WTC11 (cell line): ENCODE data around the gene VIM. TPM values are rescaled to one million over a fixed set of nuclear protein-coding genes. Genes with fewer than 3 reads are reported as not detected.

ENCODE experiments used
- ATAC-seq: fragments of 200-7000 bp; cut with Tn5 transposase; 2 replicates; pipeline ENCODE4 v1.10.0; 2021; ENCODE audit warnings: mild to moderate bottlenecking, moderate library complexity
- CTCF ChIA-PET: fragments of 300-600 bp; sonication (Branson Sonifier 250); formaldehyde crosslinking; loops from one replicate; lab custom pipeline; 2021; ENCODE audit warnings: antibody characterized with exemption; lab: Charles Lee
- POLR2A ChIA-PET: fragments of 350-600 bp; sonication (Branson Sonifier 250); formaldehyde crosslinking; loops from one replicate; lab custom pipeline; 2021; ENCODE audit warnings: antibody characterized with exemption; lab: Charles Lee
- DNase-seq: peaks from one replicate; pipeline ENCODE4 v3.0.0; 2021; ENCODE audit warnings: low spot score
- H3K27ac Mint-ChIP-seq: 2 replicates; pipeline ENCODE4 v1.8.0; 2021; ENCODE audit warnings: mixed read lengths
- H3K27me3 Mint-ChIP-seq: 2 replicates; pipeline ENCODE4 v1.8.0; 2021; ENCODE audit warnings: low read depth, mild to moderate bottlenecking, moderate library complexity, mixed read lengths
- H3K36me3 Mint-ChIP-seq: 2 replicates; pipeline ENCODE4 v1.8.0; 2021; ENCODE audit warnings: mixed read lengths
- H3K4me1 Mint-ChIP-seq: 2 replicates; pipeline ENCODE4 v1.8.0; 2022; ENCODE audit warnings: mixed read lengths
- H3K4me3 Mint-ChIP-seq: 2 replicates; pipeline ENCODE4 v1.8.0; 2021; ENCODE audit warnings: mild to moderate bottlenecking, moderate library complexity, mixed read lengths
- H3K9me3 Mint-ChIP-seq: 2 replicates; pipeline ENCODE4 v1.8.0; 2021; ENCODE audit warnings: mixed read lengths
- ATF1 ChIP-seq: sonication (generic); formaldehyde crosslinking; IDR thresholded peaks from 2 replicates; pipeline ENCODE4 v1.8.1; 2023; ENCODE audit warnings: mild to moderate bottlenecking, moderate library complexity, missing genetic modification reagents
- ETV6 ChIP-seq: sonication (generic); formaldehyde crosslinking; IDR thresholded peaks from 2 replicates; pipeline ENCODE4 v1.8.1; 2022; ENCODE audit warnings: mild to moderate bottlenecking, missing genetic modification reagents
- FOXK1 ChIP-seq: sonication (generic); formaldehyde crosslinking; IDR thresholded peaks from 2 replicates; pipeline ENCODE4 v1.8.0; 2022; ENCODE audit warnings: mild to moderate bottlenecking, moderate library complexity, missing genetic modification reagents
- FOXP1 ChIP-seq: sonication (generic); formaldehyde crosslinking; IDR thresholded peaks from 2 replicates; pipeline ENCODE4 v1.8.0; 2022; ENCODE audit warnings: missing genetic modification reagents, mild to moderate bottlenecking, moderate library complexity, borderline replicate concordance
- JAZF1 ChIP-seq: fragments of 250-450 bp; sonication (Bioruptor Pico); IDR thresholded peaks from 2 replicates; pipeline ENCODE4 v1.9.0; 2021; ENCODE audit warnings: moderate library complexity, mild to moderate bottlenecking, inconsistent platforms
- KAT7 ChIP-seq: sonication (generic); formaldehyde crosslinking; IDR thresholded peaks from 2 replicates; pipeline ENCODE4 v1.8.1; 2023; ENCODE audit warnings: missing genetic modification reagents, mild to moderate bottlenecking, borderline replicate concordance
- MXD4 ChIP-seq: fragments of 250-450 bp; sonication (Bioruptor Pico); IDR thresholded peaks from 2 replicates; pipeline ENCODE4 v1.8.0; 2021; ENCODE audit warnings: mild to moderate bottlenecking, moderate library complexity, borderline replicate concordance
- NFYB ChIP-seq: sonication (generic); formaldehyde crosslinking; conservative IDR thresholded peaks from 2 replicates; pipeline ENCODE4 v1.8.0; 2022; ENCODE audit warnings: low read depth, missing genetic modification reagents
- PRDM15 ChIP-seq: sonication (generic); formaldehyde crosslinking; IDR thresholded peaks from 2 replicates; pipeline ENCODE4 v1.8.0; 2022; ENCODE audit warnings: missing genetic modification reagents
- PREB ChIP-seq: sonication (generic); formaldehyde crosslinking; IDR thresholded peaks from 2 replicates; pipeline ENCODE4 v1.8.1; 2022; ENCODE audit warnings: mild to moderate bottlenecking, missing genetic modification reagents, moderate library complexity, borderline replicate concordance
- TP53 ChIP-seq: sonication (generic); formaldehyde crosslinking; IDR thresholded peaks from 2 replicates; pipeline ENCODE4 v1.8.1; 2023; ENCODE audit warnings: mild to moderate bottlenecking, missing genetic modification reagents
- USF2 ChIP-seq: sonication (generic); formaldehyde crosslinking; IDR thresholded peaks from 2 replicates; pipeline ENCODE4 v1.8.1; 2023; ENCODE audit warnings: mild to moderate bottlenecking, missing genetic modification reagents, moderate library complexity
- ZBTB21 ChIP-seq: sonication (generic); formaldehyde crosslinking; IDR thresholded peaks from 2 replicates; pipeline ENCODE4 v1.8.1; 2023; ENCODE audit warnings: mild to moderate bottlenecking, missing genetic modification reagents, borderline replicate concordance
- ZMAT4 ChIP-seq: fragments of 250-450 bp; sonication (Bioruptor Pico); IDR thresholded peaks from 2 replicates; pipeline ENCODE4 v1.9.0; 2021; ENCODE audit warnings: mild to moderate bottlenecking
- ZNF416 ChIP-seq: fragments of 250-450 bp; sonication (Bioruptor Pico); IDR thresholded peaks from 2 replicates; pipeline ENCODE4 v1.9.0; 2021; ENCODE audit warnings: mild to moderate bottlenecking, inconsistent platforms
- total RNA-seq: library from RNA; stranded (reverse); gene quantifications from 3 replicates; pipeline ENCODE4 v1.2.3, GENCODE V29; 2021
- TF ChIP-seq, protein P1 (sequence below): sonication (generic); formaldehyde crosslinking; IDR thresholded peaks from 2 replicates; pipeline ENCODE4 v1.8.1; 2023; ENCODE audit warnings: mild to moderate bottlenecking, missing genetic modification reagents
- TF ChIP-seq, protein P2 (sequence below): sonication (generic); formaldehyde crosslinking; IDR thresholded peaks from 2 replicates; pipeline ENCODE4 v1.8.0; 2022; ENCODE audit warnings: mild to moderate bottlenecking, missing genetic modification reagents
- TF ChIP-seq, protein P3 (sequence below): sonication (generic); formaldehyde crosslinking; IDR thresholded peaks from 2 replicates; pipeline ENCODE4 v1.8.0; 2023; ENCODE audit warnings: missing genetic modification reagents
- TF ChIP-seq, protein P4 (sequence below): sonication (generic); formaldehyde crosslinking; IDR thresholded peaks from 2 replicates; pipeline ENCODE4 v1.8.0; 2022; ENCODE audit warnings: mild to moderate bottlenecking, missing genetic modification reagents

The VIM gene
- total RNA-seq, 1 experiment from 2014 or later = 74.1 TPM

- no peaks in the 10 kb centered on the region for H3K9me3 Mint-ChIP-seq
- H3K27me3 Mint-ChIP-seq = no peaks in the 10 kb centered on the region
- TF ChIP-seq ZBTB21 = no peak
- TF ChIP-seq PRDM15 (CRISPR knock-in tag) = no peak
- no peak for TF ChIP-seq FOXP1 (CRISPR knock-in tag)
- no peak for TF ChIP-seq ZNF416
- TF ChIP-seq MXD4 (CRISPR knock-in tag) = no peak
- TF ChIP-seq USF2 = no peak
- TF ChIP-seq JAZF1 (CRISPR knock-in tag) = no peak
- TF ChIP-seq KAT7 = no peak
- ChIA-PET CTCF (no interaction called here), POLR2A (no interaction called here)
- no peak for DNase-seq
- no peak overlapping the region for H3K27ac Mint-ChIP-seq
- H3K4me3 Mint-ChIP-seq = no peak overlapping the region
- H3K4me1 Mint-ChIP-seq = peaks cover 19% of the 10 kb centered on the region
- H3K36me3 Mint-ChIP-seq = no peaks in the 10 kb centered on the region
- no peak for ATAC-seq
These were observed 42.2 kb upstream of the VIM start for GRCh38 chr10:17185873-17186272.

DNA sequence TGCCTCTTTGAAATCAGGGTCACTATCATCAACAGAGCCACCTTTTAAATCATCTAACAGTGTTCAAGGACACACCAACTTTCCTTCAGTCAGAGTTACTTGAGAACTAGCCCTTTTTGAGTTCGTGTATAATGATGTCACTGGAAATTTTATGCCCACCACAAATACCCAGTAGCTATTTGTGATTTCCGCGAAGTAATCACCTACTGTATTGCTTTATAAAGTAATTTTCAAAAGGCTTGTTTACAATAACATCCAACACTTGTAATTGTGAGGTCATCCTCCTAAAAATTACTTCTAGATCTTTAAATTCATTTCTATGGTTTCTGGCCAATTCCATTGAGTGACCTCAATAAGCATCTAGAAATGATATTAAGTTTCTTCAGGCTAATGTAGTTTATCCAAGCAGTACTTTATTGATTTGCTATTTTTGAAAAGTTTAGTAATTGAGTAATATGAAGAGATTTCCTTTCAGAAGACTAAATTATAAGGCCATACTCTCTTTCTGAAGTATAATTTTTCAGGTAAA is 39.3 kb upstream of the VIM start:
- CTCF ChIA-PET = no interaction called here
- H3K9me3 Mint-ChIP-seq = no peaks in the 10 kb centered on the region
- POLR2A ChIA-PET = no interaction called here
- TF ChIP-seq, protein P1, sequence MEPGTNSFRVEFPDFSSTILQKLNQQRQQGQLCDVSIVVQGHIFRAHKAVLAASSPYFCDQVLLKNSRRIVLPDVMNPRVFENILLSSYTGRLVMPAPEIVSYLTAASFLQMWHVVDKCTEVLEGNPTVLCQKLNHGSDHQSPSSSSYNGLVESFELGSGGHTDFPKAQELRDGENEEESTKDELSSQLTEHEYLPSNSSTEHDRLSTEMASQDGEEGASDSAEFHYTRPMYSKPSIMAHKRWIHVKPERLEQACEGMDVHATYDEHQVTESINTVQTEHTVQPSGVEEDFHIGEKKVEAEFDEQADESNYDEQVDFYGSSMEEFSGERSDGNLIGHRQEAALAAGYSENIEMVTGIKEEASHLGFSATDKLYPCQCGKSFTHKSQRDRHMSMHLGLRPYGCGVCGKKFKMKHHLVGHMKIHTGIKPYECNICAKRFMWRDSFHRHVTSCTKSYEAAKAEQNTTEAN (CRISPR knock-in tag) = no peak
- TF ChIP-seq, protein P2, sequence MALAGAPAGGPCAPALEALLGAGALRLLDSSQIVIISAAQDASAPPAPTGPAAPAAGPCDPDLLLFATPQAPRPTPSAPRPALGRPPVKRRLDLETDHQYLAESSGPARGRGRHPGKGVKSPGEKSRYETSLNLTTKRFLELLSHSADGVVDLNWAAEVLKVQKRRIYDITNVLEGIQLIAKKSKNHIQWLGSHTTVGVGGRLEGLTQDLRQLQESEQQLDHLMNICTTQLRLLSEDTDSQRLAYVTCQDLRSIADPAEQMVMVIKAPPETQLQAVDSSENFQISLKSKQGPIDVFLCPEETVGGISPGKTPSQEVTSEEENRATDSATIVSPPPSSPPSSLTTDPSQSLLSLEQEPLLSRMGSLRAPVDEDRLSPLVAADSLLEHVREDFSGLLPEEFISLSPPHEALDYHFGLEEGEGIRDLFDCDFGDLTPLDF = no peak
- TF ChIP-seq ETV6 = no peak
- TF ChIP-seq, protein P3, sequence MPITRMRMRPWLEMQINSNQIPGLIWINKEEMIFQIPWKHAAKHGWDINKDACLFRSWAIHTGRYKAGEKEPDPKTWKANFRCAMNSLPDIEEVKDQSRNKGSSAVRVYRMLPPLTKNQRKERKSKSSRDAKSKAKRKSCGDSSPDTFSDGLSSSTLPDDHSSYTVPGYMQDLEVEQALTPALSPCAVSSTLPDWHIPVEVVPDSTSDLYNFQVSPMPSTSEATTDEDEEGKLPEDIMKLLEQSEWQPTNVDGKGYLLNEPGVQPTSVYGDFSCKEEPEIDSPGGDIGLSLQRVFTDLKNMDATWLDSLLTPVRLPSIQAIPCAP (CRISPR knock-in tag) = no peak
- TF ChIP-seq TP53 = no peak
- TF ChIP-seq, protein P4, sequence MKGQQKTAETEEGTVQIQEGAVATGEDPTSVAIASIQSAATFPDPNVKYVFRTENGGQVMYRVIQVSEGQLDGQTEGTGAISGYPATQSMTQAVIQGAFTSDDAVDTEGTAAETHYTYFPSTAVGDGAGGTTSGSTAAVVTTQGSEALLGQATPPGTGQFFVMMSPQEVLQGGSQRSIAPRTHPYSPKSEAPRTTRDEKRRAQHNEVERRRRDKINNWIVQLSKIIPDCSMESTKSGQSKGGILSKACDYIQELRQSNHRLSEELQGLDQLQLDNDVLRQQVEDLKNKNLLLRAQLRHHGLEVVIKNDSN (CRISPR knock-in tag) = no peak
- TF ChIP-seq, all 79 proteins: peak for 0
- no peaks in the 10 kb centered on the region for H3K27me3 Mint-ChIP-seq
- H3K4me1 Mint-ChIP-seq = 0 out of 2 replicates have a peak, but pooled peaks cover 9% of the 10 kb centered on the region
- ATAC-seq = no peak
- no peak overlapping the region for H3K27ac Mint-ChIP-seq
- H3K4me3 Mint-ChIP-seq = no peak overlapping the region
- no peak for DNase-seq
- H3K36me3 Mint-ChIP-seq = no peaks in the 10 kb centered on the region

DNA sequence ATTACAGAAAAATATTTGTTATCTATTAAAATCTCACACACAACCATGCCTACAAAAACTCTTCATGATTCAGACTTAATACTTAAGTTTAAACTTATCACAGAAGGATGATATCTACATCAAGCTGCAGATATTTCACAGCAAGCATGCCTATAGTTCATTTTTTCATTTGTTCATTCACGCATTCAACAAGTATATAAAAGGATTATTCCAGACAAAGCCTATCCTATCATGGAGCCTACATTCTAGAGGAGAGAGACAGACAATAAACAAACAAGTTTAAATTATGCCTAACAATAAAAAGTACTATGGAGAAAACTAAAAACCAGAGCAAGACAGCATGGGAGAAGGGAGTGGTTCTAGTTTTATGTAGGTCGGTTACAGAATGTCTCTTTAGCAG is 37.4 kb upstream of the VIM start:
- no peak overlapping the region for H3K4me3 Mint-ChIP-seq
- no peaks in the 10 kb centered on the region for H3K36me3 Mint-ChIP-seq
- no peak for TF ChIP-seq FOXK1 (CRISPR knock-in tag)
- TF ChIP-seq ATF1 = no peak
- no peak for TF ChIP-seq MXD4 (CRISPR knock-in tag)
- TF ChIP-seq NFYB = no peak
- TF ChIP-seq ZMAT4 (CRISPR knock-in tag) = no peak
- no peak for TF ChIP-seq PREB (CRISPR knock-in tag)
- DNase-seq = no peak
- no peak for ATAC-seq
- peak overlapping the region; percentile 1; the same call in 1 of the 2 replicates for H3K27ac Mint-ChIP-seq
- H3K4me1 Mint-ChIP-seq = 0 out of 2 replicates have a peak, but pooled peaks cover 9% of the 10 kb centered on the region
- CTCF ChIA-PET = no interaction called here
- peaks cover 7% of the 10 kb centered on the region for H3K9me3 Mint-ChIP-seq
- no peaks in the 10 kb centered on the region for H3K27me3 Mint-ChIP-seq
- POLR2A ChIA-PET = no interaction called here
